ENCODE data around the gene KAT2A.
"Not testable (repeated sequence)": the region's sequence is repeated elsewhere in the genome, so short reads cannot be mapped to it uniquely, and the experiment has no call there.

KAT2A gene

DNA sequence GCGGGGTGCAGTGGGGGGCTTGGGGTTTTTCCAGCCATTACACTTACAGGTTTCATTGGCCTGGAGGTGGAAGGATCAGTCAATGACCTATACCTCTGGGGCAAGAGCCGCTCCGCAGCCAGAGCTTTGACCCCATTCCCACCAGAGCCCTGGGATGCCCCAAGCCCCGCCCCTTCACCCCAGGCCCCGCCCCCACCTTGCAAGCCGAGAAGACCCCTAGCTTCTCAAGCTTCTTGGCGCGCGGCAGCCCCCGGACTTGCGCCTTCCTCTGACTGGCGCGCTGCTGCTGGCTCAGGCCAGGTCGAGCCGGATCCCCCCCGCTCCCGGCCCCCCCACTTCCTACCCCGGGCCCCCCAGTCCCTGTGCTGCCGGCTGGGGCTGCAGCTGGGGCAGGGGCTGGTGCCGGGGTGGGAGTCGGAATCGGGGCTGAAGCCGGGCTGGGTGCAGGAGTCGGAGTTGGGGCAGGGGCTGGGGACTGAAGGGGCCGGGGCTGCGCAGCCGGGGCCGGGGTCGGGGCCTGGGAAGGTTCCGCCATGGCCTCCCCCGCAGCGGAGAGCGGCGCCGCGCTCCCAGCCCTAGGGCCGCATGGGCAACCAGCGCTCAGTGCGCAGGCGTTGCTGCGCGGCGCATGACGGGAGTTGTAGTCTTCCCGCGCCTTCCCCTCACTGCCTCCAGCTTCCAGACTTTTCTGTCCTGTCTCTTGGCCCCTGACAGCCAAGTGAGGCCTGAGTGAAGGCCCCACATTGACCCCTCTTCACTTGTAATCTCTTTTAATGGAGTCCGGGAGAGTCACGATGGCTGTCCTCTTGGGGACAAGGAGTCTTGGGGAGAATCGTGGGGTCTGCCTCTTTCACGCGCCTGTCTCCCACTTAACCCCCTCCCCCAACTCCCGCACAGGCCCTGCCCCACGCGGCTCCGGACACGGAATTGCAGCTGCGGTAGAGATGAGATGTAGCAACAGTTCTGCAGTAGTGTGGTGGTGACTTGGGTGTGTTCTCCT lies at the start of gene KAT2A:
Gene KAT2A, minus strand, starts transcription at position 598 of the 1,000 bp plus-strand sequence. Its CDS starts 63 bp downstream, at position 535.
- DNase-seq: peak; percentile 65 to 77

DNA sequence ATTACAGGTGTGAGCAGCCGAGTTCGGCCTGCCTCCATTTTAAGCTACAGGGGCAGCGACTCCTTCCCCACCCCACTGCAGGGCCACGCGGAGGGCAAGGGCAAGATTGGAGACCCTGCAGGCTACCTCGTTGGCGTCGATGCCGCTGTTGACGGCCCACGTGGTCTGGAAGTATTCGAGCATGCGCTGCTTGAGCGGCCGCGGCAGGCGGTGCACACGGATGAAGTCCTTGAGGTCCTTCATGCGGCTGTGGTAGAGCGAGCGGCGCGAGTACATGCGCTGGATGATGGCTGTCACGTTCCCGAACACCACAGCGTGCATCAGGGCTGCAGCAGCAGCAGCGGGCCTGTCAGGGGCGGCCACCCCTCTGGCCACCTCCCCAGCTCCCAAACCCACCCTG lies 48.2 kb upstream of the KAT2A start:
- DNase-seq: no peak

DNA sequence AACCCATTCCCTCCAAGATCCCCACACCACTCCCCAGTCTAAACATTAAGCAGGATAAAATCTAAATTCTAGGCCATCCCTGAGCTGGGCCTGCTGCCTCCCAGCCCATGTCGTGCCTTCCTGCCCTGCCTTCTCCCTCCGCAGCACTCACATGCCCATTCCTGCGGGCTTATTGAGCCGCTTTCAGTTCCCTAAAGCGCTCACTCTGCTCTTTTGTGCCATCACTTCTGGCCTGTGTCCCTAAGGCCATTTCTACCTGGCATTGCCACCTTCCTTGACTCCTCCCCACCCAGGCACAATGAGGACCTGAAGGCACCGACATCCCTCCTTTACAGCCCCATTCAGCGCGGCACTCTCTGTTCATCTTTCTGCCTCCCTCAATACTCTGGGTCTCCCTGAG lies 46.6 kb upstream of the KAT2A start:
- DNase-seq: no peak

DNA sequence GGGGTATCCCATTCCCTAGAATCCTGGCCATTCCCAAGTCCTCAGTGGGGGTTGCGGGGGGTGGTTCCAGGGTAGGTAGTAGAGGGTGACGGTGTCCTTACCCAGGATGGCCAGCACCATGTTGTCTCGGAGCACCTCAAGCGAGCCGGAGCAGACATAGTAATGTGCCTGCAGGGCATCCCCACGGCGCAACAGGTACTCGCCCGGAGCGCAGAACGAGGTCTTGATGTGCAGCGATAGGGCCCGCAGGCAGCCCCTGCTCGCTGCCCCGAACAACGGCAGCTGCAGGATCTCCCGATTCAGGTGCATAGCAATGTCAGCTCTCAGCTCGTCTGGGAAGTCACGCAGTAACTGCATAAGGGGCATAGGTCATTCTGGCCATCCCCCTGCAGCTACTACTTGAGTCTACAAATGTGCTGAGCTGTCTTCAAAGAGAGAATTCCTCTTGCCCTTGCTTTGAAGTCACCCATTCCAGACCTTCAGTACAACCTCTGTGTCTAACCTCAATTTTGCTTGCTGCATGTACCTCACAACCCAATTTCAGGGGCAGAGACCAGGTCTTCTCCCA lies 45.1 kb upstream of the KAT2A start:
- DNase-seq: no peak

DNA sequence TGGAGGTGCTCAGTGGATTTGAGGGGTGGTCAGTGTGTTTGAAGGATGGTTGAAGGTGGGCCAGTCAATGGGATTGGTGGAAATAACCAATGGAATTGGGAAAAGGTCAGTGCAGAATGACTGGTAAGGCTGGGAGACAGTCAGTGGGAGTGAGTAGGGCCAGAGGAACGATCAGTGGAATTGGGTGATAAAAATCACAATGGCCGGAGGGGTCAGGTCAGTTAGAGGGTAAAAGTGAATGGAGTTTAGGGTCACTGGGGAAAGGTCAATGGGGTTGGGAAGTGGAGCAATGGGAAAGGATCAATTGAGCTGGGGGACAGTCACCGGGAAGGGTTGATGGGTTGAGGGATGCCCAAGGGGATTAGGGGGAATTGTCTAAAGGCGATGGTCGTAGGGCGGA lies 44.6 kb upstream of the KAT2A start:
- no peak for DNase-seq

DNA sequence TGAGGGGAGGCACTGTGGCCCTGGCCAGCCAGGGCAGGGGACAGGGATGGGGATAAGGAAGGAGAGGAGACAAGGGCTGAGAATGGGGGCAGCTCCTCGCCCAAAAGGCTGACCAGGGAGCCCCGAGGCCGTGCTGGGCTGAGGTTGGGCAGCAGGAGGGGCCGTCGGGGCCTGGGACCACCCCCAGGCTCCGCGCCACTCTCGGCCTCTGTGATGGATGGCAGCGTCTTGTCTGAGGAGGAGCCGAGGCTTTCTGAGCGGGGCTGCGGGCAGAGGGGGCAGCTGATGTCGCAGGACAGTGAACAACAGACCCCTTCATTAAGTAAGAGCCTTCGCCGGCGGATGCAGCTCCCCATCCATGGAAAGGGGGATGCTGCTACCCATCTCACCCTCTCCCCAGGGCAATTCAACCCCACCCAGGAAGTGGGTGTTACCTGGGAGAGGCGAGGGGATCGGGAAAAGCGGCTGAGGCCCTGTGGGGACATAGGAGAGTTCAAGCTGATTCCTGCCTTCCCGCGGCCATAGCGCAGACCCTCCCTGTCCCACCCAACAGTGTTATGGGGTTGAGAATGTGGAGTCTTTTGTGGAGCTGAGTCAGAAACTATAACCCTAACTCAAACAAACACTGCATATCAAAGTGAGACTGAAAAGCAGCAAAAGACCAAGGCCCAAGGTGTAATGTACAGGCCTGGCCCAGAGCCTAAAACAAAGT lies 42.7 kb upstream of the KAT2A start:
- no peak for DNase-seq

DNA sequence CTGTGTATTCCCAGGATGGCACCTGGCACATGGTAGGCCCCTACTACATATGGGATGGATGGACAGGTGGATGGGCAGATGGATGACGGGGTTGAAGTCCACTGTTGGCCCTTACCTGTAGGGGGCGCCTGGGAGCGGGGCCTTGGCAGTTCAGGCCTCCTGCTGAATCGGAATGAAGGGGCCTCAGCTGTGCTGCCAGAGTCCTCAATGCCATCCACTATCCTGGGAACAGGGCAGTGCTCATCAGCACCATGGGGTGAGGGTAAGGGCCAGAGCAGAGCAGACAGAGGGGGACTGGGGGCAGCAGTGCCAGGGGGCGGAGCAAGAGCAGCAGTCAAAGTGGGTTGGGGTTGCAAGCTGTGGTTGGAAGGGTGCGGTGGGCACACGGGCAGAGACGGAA lies 41.9 kb upstream of the KAT2A start:
- peak in 1 of 2 experiments; percentile 26 for DNase-seq

DNA sequence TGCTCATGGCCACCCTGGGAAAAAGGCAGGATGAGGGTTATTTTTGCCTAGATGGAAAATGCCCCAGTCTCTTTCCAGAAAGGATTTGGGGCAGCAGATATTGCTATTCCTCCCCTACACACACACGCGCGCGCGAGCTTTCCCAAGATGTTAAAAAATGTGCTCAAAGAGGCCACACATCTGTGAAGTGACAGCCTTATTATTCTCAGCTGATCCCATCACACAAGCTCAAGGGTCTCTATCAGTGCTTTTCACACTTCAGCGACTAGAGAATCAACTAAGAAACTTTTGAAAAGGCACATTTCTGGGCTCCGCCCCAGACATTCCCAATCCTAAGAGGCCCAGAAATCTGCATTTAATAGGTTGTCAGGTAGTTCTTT lies 39.4 kb upstream of the KAT2A start:
- DNase-seq: no peak

DNA sequence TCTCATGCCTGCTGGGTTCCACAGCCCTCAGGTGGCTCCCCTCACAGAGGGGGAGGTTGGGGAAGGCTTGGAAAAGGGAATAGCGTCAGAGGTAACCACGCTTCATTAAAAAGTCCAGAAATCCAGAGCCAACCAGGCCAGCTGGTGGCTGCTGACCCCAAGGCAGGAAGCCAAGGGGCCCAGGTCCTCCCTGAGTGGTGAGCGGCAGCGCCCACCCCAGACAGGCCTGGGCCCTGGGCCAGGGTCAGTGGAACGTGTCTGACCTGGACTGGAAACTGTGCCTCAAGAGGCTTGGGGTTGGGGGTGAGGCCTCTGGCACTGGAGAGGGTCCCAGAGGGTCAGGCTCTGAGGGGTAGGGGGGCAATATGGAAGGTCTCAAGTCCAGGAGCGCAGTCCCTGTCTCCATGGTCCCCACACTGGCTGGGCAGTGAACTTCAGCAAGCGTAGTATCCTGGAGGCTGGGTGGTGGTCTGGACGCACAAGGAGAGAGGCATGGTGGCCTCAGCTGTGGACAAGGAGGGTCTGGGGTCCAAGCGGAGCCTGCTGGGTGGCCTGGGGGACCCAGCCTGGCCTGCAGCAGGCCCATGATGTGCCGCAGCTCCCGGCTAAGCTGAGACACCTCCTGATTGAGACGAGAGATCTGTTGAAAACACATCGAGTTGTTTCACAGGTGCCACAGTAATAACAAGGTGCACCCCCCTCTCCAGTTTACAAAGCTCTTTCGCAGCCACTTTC lies 38.8 kb upstream of the KAT2A start:
- DNase-seq: no peak

DNA sequence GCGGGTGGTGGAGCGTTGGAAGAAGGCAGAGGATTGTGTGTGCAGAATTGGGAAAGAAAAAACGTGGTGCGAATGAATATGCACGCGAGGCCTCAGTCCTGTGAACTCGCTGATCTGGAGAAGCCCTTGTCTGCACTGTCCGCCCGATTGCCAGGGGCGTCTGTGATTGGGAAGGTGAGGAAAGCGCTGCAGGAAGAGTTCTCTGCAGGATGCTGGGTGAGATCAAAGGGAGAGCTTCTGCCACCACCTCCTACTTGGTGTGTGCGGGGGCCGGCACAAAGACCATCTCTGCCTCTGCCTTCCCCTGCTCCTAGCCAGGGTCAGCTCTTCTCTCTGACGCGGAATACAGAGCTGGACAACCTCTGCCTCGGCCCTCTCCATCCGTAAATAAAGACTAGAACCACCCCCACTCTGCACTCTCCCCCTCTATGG lies 34.5 kb upstream of the KAT2A start:
- no peak for DNase-seq

DNA sequence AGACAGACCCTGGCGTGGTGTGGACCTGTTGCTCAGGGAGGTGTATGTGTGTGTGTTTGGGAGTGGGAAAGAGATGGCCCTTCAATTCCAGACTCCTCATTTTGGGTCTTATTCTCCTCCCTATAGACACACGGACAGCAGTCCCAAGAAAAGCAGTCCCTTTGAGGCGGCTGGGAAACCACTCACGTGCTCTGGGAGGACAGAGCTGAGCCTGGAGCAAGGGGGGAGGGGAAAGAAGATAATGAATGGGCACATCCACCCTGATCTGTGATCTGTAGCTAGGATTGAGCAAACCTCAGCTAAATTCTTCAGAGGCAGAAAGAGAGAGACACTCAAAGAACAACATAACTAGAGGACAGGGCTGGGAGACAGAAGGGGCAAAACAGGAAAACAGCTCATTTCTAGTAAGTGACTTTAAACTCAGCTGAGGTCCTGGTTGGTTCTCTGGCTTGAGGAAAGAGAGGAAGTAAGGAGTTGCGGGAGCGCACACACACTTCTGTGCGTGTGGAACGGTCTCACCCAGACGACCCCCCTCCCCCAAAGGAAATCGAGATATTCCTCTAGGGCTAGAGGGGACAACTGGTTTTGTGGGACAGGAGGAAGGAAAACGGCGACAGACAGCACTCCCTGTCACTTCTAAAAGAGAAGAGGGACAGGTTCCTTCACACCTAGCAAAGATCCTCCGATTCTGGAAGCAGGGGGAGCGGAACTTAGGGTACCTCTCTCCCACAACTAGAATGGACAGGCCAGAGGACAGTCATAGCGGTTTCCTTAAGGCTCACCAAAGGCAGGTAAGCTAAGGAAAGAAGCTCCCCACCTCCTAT lies 33.0 kb upstream of the KAT2A start:
- peak; percentile 49 to 51 for DNase-seq

DNA sequence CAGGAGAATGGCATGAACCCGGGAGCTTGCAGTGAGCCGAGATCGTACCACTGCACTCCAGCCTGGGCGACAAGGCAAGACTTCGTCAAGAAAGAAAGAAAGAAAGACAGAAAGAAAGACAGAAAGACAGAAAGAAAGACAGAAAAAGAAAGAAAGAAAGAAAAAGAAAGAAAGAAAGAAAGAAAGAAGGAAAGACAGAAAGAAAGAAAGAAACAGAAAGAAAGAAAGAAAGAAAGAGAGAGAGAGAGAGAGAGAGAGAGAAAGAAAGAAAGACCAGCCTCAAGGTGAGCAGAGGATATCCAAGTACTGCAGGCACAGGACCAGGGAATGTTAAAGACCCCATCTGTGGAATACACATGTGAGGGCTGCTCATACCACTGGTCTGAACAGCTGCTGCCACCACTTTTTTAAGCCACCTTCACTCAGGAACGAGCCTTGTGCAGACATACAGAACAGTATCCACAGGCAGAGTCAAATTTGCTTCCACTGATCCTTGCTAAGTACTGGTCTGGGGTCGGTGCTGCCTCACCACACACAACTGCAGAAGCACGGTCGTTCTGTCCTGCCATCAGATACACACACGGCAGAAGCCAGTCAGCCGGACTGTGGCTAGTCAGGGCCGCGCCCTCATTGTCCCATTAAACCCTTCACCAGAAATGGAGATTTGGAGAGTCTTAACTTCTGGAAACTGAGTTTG lies 25.9 kb upstream of the KAT2A start:
- DNase-seq: no peak

DNA sequence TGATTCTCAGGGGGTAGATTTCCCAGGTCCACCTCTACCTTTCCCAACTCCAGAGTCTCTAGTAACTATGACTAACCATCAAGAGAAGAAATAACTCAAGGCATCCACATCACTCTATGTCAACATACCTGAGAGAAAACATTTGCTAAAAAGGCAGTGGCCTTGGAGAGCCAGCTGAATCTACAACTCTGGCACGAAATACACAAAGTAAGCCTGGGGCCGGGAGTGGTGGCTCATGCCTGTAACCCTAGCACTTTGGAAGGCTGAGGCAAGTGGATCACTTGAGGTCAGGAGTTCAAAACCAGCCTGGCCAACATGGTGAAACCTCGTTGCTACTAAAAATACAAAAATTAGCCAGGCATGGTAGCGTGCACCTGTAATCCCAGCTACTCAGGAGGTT lies 22.0 kb upstream of the KAT2A start:
- not testable (repeated sequence) for DNase-seq

DNA sequence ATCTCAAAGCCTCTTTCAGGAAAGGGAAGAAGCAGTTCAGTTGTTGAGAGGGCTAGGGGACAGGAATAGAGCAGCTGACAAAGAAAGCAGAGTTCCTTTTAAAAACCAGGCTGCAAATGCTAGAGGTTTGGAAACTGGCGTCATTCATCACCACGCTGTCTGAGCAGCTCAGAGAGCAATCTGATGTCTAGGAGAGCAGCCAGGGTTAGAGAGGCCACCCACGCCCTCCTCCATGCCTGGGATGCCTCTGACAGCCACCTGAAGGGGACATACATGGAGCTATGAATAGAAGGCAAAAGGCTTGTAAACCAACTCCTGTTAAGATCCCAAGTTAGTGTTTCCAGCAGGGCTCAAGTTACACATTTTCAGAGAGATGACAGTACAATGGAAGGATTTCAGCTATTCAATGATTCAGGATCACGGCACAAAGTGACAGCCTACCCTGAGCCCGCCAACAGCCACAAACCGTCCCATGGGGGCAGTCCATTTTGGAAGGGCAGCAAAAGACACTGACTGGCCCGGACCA lies 21.3 kb upstream of the KAT2A start:
- peak; percentile 13 to 14 for DNase-seq

DNA sequence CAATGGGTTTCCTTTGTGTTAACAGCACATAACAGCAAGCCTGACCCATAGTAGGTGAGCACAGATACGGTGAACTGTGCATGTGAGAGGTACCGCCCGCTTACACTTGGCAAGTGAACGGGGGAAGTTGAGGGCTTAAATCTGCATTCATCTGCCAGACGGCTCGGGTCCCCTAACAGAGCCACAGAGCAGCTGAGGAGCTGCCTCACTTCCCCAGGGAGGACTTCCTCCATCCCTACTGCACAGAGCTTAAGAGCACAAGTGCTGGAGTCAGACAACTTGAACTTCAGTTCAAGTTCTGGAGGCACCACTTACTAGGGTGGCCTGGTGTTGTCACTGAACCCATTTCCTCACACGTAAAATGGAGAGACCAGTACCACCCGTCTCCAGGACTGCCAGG lies 20.2 kb upstream of the KAT2A start:
- peak in 1 of 2 experiments; percentile 19 for DNase-seq

DNA sequence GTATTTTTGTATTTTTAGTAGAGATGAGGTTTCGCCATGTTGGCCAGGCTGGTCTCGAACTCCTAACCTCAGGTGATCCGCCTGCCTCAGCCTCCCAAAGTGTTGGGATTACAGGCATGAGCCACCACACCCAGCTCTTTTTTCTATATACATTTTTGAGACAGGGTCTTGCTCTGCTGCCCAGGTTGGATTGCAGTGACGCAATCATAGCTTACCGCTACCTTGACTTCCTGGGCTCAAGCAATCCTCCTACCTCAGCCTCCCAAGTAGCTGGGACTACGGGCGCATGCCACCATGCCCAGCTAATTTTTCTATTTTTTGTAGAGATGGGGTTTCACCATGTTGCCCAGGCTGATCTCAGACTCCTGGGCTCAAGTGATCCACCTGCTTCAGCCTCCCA lies 19.5 kb upstream of the KAT2A start:
- DNase-seq: not testable (repeated sequence)

DNA sequence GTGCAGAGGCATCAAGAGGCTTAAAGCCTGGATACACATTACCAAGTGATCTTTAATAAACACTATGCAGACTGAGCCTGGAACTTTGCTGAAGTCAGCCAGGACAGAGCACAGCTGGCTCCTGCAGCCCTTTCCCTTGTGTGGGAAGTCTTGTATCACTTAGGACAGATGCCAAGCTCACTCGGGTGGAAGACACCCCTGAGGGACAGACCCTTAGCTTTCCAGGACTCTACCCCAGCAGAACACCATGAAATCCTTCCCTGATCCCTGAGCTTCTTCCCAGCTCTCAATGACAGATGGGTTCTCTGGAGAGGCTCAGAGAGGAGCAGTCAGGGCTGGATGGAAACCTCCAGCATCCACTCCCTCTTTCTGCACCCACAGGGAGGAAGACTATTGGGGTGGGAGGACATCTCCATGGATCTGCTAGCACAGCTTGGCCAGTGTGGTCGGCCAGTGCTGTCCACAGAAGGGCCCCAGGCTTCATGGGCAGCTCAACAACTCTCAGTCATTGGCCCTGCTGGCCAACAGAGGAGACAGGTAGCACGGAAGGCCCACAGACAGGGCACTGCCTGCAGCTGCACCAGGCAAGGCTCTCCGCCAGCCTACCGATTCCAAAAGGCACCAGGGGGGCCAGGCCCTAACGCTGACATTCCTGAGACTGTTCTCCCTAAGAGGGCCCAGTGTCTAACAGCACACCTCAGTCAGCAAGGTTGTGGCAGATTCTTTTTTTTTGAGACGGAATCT lies 17.8 kb upstream of the KAT2A start:
- DNase-seq: no peak

DNA sequence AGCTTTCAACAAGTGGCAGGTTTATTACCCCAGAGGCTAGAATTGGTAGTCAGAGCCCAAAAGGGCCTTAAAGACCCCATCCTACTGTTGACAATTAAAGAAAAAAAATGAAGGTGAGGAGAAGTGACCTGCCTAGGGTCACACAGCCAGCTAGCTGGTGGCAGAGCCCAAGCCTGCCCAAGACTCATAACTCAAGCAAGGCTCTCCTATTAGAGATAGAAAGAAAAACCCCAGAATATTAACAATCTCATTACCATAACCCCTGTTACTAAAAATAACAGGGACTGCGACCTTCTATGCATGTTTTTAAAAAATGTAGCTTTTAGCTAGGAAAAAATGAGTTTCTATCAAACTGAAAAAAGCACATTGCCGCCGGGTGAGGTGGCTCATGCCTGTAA lies 15.5 kb upstream of the KAT2A start:
- DNase-seq: no peak

DNA sequence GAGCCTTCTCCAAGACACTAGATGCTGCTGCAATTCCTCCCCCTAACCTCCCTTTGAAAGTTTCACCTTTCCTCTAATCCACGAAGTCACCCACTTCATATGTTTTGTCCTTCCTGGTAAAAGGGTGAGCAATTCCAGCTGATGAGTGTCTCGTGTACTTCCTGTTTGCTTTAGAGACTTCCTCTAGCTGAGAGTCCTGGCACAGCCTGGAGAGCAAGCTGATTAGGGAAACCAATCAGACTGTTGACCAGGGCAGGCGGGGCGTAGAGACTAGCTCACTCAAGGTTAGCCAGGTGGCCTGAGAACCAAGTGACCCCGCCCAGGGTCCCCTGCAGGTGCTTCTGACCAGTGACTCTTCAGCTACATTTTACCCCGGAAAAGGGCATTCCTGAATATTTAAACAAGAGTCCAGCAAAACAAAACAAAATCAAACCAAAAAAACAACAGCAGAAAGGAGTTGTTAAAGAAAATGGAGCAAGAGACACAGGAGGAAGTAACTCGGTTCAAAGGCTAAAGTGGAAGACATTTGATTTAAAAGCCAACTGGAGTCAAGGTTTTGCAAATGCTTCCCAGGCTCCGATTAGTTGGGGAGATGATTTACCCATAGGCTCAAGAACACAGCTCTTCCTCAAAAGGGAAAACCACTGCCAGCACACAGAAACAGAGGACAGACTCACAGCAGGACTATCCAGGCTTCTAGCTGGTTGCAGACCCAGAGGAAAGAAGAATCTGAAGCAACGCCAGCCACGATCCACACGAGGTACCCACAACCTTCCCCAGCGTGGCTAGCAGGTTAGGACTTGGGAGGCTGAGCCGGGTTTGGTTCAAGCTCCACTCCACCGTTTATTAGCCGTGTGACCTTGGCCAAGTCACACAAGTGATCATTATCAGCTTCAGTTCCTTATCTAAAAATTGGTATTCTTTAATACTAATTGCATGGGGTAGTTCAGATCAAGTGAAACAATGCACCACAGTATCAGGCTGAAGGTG lies 14.8 kb upstream of the KAT2A start:
- DNase-seq: peak; percentile 36 to 53
